ENCODE measurements around the gene TMEM161A. TPM values are rescaled to one million over a fixed set of nuclear protein-coding genes. Genes with fewer than 3 reads are reported as not detected.
"Not testable (repeated sequence)": the region's sequence is repeated elsewhere in the genome, so short reads cannot be mapped to it uniquely, and the experiment has no call there.

The TMEM161A gene
- total and polyA plus RNA-seq, 7 donors = 3.0 to 28.0 (median 15.6) TPM

DNA sequence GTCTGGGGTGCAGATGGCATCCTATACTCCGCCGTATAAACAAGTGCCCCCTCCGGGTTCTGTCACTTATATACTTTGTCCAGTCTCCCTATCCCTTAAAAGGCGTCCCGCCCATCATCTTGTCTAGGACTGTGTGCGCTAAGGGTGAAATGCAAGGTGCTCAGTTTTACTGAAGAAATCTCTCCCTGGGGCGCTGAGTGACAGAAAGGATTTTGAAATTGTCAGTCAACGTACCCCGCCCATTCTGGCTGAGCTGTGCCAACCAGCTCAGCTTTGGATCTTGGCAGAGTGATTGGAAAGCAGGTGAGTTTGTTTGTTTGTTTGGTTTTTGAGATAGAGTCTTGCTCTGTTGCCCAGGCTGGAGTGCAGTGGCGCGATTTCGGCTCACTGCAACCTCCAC, 4.1 kb upstream of the TMEM161A start:
- H3K4me3 ChIP-seq = no peak overlapping the region
- peaks cover 0 to 10% (median 0%) of the 10 kb centered on the region in 4 donors for H3K36me3 ChIP-seq
- H3K4me1 ChIP-seq = peaks cover 0 to 18% (median 11%) of the 10 kb centered on the region in 4 donors
- DNase-seq = no peak
- WGBS, 2 donors = 81 to 90% methylated on average over 12 of the region's 12 CpGs
- no peaks in the 10 kb centered on the region for H3K27me3 ChIP-seq
- intact Hi-C loops (cut with DNase I) = loop anchor here (5.0 to 10.0 kb wide), 2 partner anchors 35 to 202 kb away; no protein-coding TSS in a partner anchor
- no peak overlapping the region for H3K27ac ChIP-seq
- TF ChIP-seq POLR2A (IDR thresholded peaks at IDR 0.05) (no peak), EP300 (IDR thresholded peaks at IDR 0.05) (no peak), POLR2AphosphoS5 (IDR thresholded peaks at IDR 0.05) (no peak)
- TF ChIP-seq, protein P1, sequence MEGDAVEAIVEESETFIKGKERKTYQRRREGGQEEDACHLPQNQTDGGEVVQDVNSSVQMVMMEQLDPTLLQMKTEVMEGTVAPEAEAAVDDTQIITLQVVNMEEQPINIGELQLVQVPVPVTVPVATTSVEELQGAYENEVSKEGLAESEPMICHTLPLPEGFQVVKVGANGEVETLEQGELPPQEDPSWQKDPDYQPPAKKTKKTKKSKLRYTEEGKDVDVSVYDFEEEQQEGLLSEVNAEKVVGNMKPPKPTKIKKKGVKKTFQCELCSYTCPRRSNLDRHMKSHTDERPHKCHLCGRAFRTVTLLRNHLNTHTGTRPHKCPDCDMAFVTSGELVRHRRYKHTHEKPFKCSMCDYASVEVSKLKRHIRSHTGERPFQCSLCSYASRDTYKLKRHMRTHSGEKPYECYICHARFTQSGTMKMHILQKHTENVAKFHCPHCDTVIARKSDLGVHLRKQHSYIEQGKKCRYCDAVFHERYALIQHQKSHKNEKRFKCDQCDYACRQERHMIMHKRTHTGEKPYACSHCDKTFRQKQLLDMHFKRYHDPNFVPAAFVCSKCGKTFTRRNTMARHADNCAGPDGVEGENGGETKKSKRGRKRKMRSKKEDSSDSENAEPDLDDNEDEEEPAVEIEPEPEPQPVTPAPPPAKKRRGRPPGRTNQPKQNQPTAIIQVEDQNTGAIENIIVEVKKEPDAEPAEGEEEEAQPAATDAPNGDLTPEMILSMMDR (IDR thresholded peaks at IDR 0.05) = no peak
- no peaks in the 10 kb centered on the region for H3K9me3 ChIP-seq

DNA sequence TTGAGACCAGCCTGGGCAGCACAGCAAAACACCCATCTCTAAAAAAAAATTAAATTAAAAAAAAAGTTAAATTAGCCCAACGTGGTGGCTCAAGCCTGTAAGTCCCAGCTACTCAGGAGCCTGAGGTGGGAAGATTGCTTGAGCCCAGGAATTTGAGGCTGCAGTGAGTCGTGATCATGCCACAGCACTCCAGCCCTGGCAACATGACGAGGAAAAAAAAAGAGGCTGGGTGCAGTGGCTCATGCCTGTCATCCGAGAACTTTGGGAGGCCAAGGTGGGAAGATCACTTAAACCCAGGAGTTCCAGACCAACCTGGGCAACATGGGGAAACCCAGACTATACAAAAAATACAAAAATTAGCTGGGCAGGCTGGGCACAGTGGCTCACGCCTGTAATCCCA, 2.2 kb upstream of the TMEM161A start:
- 55 to 68% methylated on average over 5 of the region's 5 CpGs for WGBS, 2 donors
- DNase-seq = no peak
- Histone ChIP-seq H3K4me1 (peaks cover 0 to 14% (median 11%) of the 10 kb centered on the region in 4 donors), H3K27me3 (no peaks in the 10 kb centered on the region), H3K36me3 (no peaks in the 10 kb centered on the region), H3K4me3 (no peak overlapping the region), H3K27ac (no peak overlapping the region), H3K9me3 (no peaks in the 10 kb centered on the region)
- intact Hi-C loops (cut with DNase I) = loop anchor here (5.0 to 10.0 kb wide), 2 partner anchors 37 to 204 kb away; no protein-coding TSS in a partner anchor
- TF ChIP-seq POLR2AphosphoS5 (IDR thresholded peaks at IDR 0.05) = no peak
- TF ChIP-seq POLR2A (IDR thresholded peaks at IDR 0.05) = no peak
- TF ChIP-seq, protein P1 (IDR thresholded peaks at IDR 0.05) = no peak
- TF ChIP-seq EP300 (IDR thresholded peaks at IDR 0.05) = no peak

DNA sequence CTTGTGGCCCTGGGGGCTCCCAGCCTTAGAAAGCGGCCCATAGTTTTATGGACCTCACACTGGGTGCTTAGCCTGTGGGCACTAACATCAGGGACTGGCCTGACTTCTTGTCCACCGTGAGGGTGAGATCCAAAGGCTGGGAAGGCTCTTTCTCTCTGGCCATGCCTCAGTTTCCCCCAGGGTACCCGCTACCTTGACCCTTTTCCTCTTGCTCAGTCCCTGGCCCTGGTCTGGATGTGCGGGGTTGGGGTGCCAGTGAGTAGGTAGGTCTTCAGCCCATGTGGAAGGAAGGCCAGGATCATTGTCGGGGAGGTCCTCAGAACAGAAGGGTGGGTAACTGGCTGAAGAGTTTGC, 1.6 kb upstream of the TMEM161A start:
- intact Hi-C loops (cut with DNase I) = loop anchor here (2.0 to 10.0 kb wide), 5 partner anchors 37 to 205 kb away; partner anchors contain the start of genes BORCS8, RFXANK and SLC25A42
- Histone ChIP-seq H3K4me1 (peaks cover 0 to 17% (median 12%) of the 10 kb centered on the region in 4 donors), H3K9me3 (no peaks in the 10 kb centered on the region), H3K27me3 (no peaks in the 10 kb centered on the region), H3K27ac (no peak overlapping the region), H3K36me3 (no peaks in the 10 kb centered on the region), H3K4me3 (no peak overlapping the region)
- 33 to 45% methylated on average over 5 of the region's 5 CpGs for WGBS, 2 donors
- DNase-seq = no peak
- TF ChIP-seq POLR2AphosphoS5 (IDR thresholded peaks at IDR 0.05) (no peak), POLR2A (IDR thresholded peaks at IDR 0.05) (no peak), EP300 (IDR thresholded peaks at IDR 0.05) (no peak)
- TF ChIP-seq, protein P1 (IDR thresholded peaks at IDR 0.05) = peak in 1 of 4 experiments; percentile 35

DNA sequence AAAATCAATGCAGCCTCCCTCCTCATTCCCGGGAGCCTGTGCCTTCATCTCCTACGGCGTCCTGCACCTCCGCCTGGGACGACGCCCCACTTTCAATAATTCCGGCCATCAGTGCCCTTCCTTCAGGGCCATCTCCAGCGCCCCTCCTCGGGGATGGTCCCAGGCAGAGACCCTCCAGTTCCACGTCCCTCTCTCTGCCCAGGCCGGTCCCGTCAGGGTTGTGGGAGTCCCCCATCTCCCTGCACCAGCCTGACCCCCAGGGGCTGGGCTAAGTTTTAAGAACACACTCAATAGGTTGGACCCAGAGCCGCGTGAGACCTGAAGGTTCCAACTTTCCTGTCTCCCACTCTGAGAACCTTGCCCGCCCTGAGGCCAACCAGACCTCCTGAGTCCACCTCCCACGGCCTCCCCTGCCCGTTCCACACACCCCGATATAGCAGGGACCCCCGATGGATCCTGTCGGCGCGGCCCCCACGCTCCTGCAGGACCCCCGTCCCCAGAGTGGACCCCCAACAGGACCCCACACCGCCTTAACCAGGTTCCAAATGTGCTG, 646 bp downstream of the TMEM161A start:
- intact Hi-C loops (cut with DNase I) = loop anchor here (2.0 to 5.0 kb wide), 3 partner anchors 55 to 83 kb away; partner anchors contain the start of genes BORCS8, RFXANK and SLC25A42
- no peak for TF ChIP-seq POLR2A (IDR thresholded peaks at IDR 0.05)
- TF ChIP-seq POLR2AphosphoS5 (IDR thresholded peaks at IDR 0.05) = no peak
- TF ChIP-seq EP300 (IDR thresholded peaks at IDR 0.05) = no peak
- TF ChIP-seq, protein P1 (IDR thresholded peaks at IDR 0.05) = no peak
- H3K36me3 ChIP-seq = peaks cover 0 to 4% (median 0%) of the 10 kb centered on the region in 4 donors
- no peaks in the 10 kb centered on the region for H3K9me3 ChIP-seq
- 10 to 22% methylated on average over 25 of the region's 25 CpGs for WGBS, 2 donors
- H3K4me1 ChIP-seq = peaks cover 0 to 22% (median 13%) of the 10 kb centered on the region in 4 donors
- peak overlapping the region; percentile 66 to 87 (median 77) for H3K4me3 ChIP-seq
- no peak for DNase-seq
- H3K27me3 ChIP-seq = no peaks in the 10 kb centered on the region
- H3K27ac ChIP-seq = peak overlapping the region in 3 of 4 donors; percentile 74 to 81 (median 76)

DNA sequence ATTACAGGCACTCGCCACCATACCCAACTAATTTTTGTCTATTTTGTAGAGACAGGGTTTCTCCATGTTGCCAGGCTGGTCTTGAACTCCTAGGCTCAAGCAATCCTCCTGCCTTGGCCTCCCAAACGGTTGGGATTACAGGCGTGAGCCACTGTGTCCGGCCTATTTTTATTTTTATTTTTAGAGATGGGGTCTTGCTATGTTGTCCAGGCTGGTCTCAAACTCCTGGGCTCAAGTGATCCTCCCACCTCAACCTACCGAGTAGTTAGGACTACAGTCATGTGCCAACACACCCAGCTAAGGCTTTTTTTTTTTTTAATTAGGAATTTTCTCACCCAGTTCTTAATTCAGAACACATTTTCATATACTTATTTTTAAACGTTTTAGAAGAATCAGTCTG, 2.6 kb downstream of the TMEM161A start:
- peaks cover 0 to 22% (median 13%) of the 10 kb centered on the region in 4 donors for H3K4me1 ChIP-seq
- not testable (repeated sequence) for DNase-seq, H3K27me3 ChIP-seq, H3K9me3 ChIP-seq, H3K36me3 ChIP-seq, H3K27ac ChIP-seq, H3K4me3 ChIP-seq
- 82 to 91% methylated on average over 6 of the region's 6 CpGs for WGBS, 2 donors
- intact Hi-C loops (cut with DNase I) = loop anchor here (5.0 kb wide), 1 partner anchor 57 kb away; the partner anchor contains the start of genes BORCS8 and RFXANK

All from sigmoid colon (tissue), 7 donors.